Keratinocyte (primary cell): ENCODE measurements around the gene PAX2. TPM values are rescaled to one million over a fixed set of nuclear protein-coding genes. Genes with fewer than 3 reads are reported as not detected.

Experiments
- DNase-seq: peaks from one replicate; pipeline ENCODE4 v3.0.0-alpha.2; 2011; ENCODE audit warnings: low read depth, missing footprints, low spot score
- FAIRE-seq: peaks from 2 replicates; lab custom pipeline; 2011; peaks lifted over from hg19 to GRCh38; lab: Jason Lieb, UNC
- H2AFZ ChIP-seq: 2 replicates; pipeline ENCODE4 v1.6.0; 2012; ENCODE audit warnings: low read length, control low read depth, inconsistent platforms; ENCODE audit not compliant: control insufficient read depth
- H3K27ac ChIP-seq: 2 replicates; pipeline ENCODE4 v1.5.1; 2011; ENCODE audit warnings: low read length; ENCODE audit not compliant: control insufficient read depth, insufficient read depth
- H3K27me3 ChIP-seq: 3 replicates; pipeline ENCODE4 v1.6.0; 2011; ENCODE audit warnings: low read length; ENCODE audit not compliant: control insufficient read depth, insufficient read depth; ENCODE audit errors: extremely low read depth
- H3K36me3 ChIP-seq, 2 experiments: 2 replicates in 1 of 2; 3 replicates in 1 of 2; pipeline ENCODE4 v1.5.1; 2011; ENCODE audit warnings: low read length in 2 of 2, mild to moderate bottlenecking in 1 of 2; ENCODE audit not compliant: control insufficient read depth in 2 of 2, insufficient read depth in 2 of 2; ENCODE audit errors: extremely low read depth in 1 of 2
- H3K4me1 ChIP-seq: 3 replicates; pipeline ENCODE4 v1.5.1; 2011; ENCODE audit warnings: low read length; ENCODE audit not compliant: control insufficient read depth, insufficient read depth; ENCODE audit errors: extremely low read depth
- H3K4me2 ChIP-seq: 3 replicates; pipeline ENCODE4 v1.6.0; 2011; ENCODE audit warnings: low read depth, low read length; ENCODE audit not compliant: control insufficient read depth, insufficient read depth; ENCODE audit errors: extremely low read depth
- H3K4me3 ChIP-seq, 3 experiments: fragments of 200-600 bp in 1 of 3; sonication (generic) in 1 of 3; 2 replicates in 2 of 3; 3 replicates in 1 of 3; pipeline ENCODE4 v1.5.1; 2011 to 2016; ENCODE audit warnings: low read length in 3 of 3, mild to moderate bottlenecking in 3 of 3, control low read depth in 2 of 3, inconsistent platforms in 1 of 3, low read depth in 1 of 3, mixed read lengths in 1 of 3, mixed run types in 1 of 3, moderate library complexity in 1 of 3; ENCODE audit not compliant: control insufficient read depth in 2 of 3, insufficient read depth in 2 of 3; ENCODE audit errors: extremely low read depth in 1 of 3
- H3K79me2 ChIP-seq: 2 replicates; pipeline ENCODE4 v1.6.0; 2012; ENCODE audit warnings: low read length; ENCODE audit not compliant: control insufficient read depth, insufficient read depth
- H3K9ac ChIP-seq: 3 replicates; pipeline ENCODE4 v1.6.0; 2011; ENCODE audit warnings: low read length; ENCODE audit not compliant: control insufficient read depth, insufficient read depth; ENCODE audit errors: extremely low read depth
- H3K9me1 ChIP-seq: 3 replicates; pipeline ENCODE4 v1.6.0; 2011; ENCODE audit warnings: low read length; ENCODE audit not compliant: control insufficient read depth, insufficient read depth; ENCODE audit errors: extremely low read depth
- H3K9me3 ChIP-seq: 2 replicates; pipeline ENCODE4 v1.5.1; 2012; ENCODE audit warnings: low read depth, low read length; ENCODE audit not compliant: control insufficient read depth
- H4K20me1 ChIP-seq: 3 replicates; pipeline ENCODE4 v1.6.0; 2011; ENCODE audit warnings: low read length; ENCODE audit not compliant: control insufficient read depth, insufficient read depth; ENCODE audit errors: extremely low read depth
- EZH2 ChIP-seq: IDR thresholded peaks from one replicate; pipeline ENCODE4 v1.6.1; 2012; ENCODE audit warnings: inconsistent platforms, mild to moderate bottlenecking, low read length, moderate library complexity
- dilution Hi-C: fragments of 300-500 bp; cut with MboI; formaldehyde crosslinking; loops from one replicate; pipeline ENCODE4 v1.7.0; 2020; ENCODE audit warnings: low sequenced_read_pairs; ENCODE audit not compliant: extremely low pct_ligation_motif_present
- polyA plus RNA-seq, 5 experiments: library from polyadenylated mRNA; depleted of rRNA in 3 of 5; stranded (reverse) in 3 of 5; stranded (forward) in 1 of 5; unstranded in 1 of 5; fragments of >200 nt; gene quantifications; 1 replicate in 1 of 5; 2 replicates in 3 of 5; 3 replicates in 1 of 5; pipeline versions ENCODE4 v1.2.1 to v1.2.3, GENCODE V29; 2011 to 2012; ENCODE audit warnings: missing spikeins in 2 of 5, low read depth in 1 of 5, low replicate concordance in 1 of 5
- TF ChIP-seq, protein P1 (sequence below), 3 experiments: IDR thresholded peaks in 1 of 3; conservative IDR thresholded peaks in 1 of 3; optimal IDR thresholded peaks in 1 of 3; 2 replicates in 2 of 3; 3 replicates in 1 of 3; pipeline versions ENCODE3 to v1.5.1; 2011; ENCODE audit warnings: low read length in 3 of 3, mild to moderate bottlenecking in 3 of 3, moderate library complexity in 2 of 3, control low read depth in 1 of 3, inconsistent platforms in 1 of 3; ENCODE audit not compliant: insufficient read depth in 2 of 3; ENCODE audit errors: extremely low read depth in 1 of 3

PAX2 gene
- polyA plus RNA-seq, 1 donor (not counting 4 experiments of a cell fraction or from before 2014, with no cell fraction given) = not detected

DNA sequence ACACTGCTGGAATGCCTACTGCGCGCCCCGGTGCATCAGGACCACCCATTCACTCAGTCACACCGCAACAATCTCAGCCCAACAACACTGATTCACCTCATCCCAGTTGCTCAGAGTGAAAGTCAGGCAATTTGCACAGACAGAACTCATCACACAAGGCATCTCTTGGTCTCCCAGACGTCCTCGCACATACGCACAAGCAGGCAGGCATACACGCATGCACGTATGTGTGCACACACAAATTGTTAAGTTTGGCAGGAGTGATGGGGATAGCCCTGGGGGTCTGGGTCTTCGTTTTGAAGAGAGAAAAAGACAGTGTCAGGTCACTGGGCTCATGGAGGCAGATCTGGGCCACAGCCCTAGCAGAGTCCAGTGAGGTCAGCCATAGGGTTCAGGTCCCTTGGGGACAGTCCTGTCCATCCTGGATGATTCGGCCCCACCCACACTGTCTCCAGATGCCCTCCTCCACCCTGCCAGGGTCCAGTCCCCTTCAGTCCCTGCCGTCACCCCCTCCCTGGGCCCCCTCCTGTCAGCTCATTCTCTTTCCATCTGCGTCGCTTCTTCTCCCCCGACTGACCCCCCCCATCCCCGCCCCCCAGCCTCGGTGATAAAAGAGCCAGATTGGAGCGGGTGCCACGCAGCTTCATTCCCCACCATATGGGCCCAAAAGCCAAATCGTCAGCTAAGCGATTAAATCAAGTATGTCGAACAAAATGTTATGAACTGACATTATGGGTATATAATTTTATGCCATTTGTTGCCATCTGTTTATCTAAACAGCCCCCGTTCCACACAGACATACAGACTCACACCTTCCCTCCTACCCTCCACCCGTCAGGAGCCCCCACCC, 118.9 kb downstream of the PAX2 start:
- Histone ChIP-seq H3K27ac (no peak overlapping the region), H3K4me1 (no peaks in the 10 kb centered on the region), H3K9me3 (no peaks in the 10 kb centered on the region), H4K20me1 (peaks cover 2% of the 10 kb centered on the region), H3K9ac (no peak overlapping the region), H3K27me3 (peaks cover 45% of the 10 kb centered on the region), H3K4me2 (no peak overlapping the region), H3K4me3 (no peak overlapping the region), H3K79me2 (no peaks in the 10 kb centered on the region), H3K9me1 (no peaks in the 10 kb centered on the region), H2AFZ (no peak overlapping the region), H3K36me3 (no peaks in the 10 kb centered on the region)
- FAIRE-seq (no peak), DNase-seq (no peak)
- dilution Hi-C loops = no loop called here
- TF ChIP-seq EZH2 = no peak
- TF ChIP-seq, protein P1, sequence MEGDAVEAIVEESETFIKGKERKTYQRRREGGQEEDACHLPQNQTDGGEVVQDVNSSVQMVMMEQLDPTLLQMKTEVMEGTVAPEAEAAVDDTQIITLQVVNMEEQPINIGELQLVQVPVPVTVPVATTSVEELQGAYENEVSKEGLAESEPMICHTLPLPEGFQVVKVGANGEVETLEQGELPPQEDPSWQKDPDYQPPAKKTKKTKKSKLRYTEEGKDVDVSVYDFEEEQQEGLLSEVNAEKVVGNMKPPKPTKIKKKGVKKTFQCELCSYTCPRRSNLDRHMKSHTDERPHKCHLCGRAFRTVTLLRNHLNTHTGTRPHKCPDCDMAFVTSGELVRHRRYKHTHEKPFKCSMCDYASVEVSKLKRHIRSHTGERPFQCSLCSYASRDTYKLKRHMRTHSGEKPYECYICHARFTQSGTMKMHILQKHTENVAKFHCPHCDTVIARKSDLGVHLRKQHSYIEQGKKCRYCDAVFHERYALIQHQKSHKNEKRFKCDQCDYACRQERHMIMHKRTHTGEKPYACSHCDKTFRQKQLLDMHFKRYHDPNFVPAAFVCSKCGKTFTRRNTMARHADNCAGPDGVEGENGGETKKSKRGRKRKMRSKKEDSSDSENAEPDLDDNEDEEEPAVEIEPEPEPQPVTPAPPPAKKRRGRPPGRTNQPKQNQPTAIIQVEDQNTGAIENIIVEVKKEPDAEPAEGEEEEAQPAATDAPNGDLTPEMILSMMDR (optimal IDR thresholded peaks at IDR 0.05 in 1 of 3, IDR thresholded peaks at IDR 0.05 in 1 of 3, conservative IDR thresholded peaks at IDR 0.05 in 1 of 3; ENCODE audit: extremely low read depth in 1 of 3, insufficient read depth in 2 of 3, low read length in 3 of 3) = no peak

DNA sequence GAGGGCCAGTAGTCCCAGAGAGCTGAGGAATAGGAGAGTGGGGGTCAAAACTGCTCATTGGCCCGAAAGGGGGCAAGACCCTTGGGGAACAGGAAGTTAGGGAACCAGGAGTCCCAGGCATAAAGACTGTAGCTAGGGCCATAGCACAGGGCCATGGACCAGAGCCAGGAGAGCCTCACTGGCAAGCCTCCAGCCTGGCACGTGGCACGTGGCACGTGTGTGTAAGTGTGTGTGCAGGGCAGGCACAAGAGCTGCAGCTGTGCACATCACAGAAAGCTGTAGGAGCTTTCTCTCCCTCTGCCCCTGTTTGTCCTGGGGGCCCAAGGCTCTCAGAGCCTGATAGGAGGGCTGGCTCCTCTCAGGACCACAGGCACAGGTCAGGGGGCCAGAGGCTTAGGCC, 119.6 kb downstream of the PAX2 start:
- Histone ChIP-seq H3K79me2 (no peaks in the 10 kb centered on the region), H3K27me3 (peaks cover 48% of the 10 kb centered on the region)
- dilution Hi-C loops = no loop called here

More for the DNA sequence above, 119.6 kb downstream of the PAX2 start:
- TF ChIP-seq EZH2 = no peak
- TF ChIP-seq, protein P1 (optimal IDR thresholded peaks at IDR 0.05 in 1 of 3, IDR thresholded peaks at IDR 0.05 in 1 of 3, conservative IDR thresholded peaks at IDR 0.05 in 1 of 3; ENCODE audit: extremely low read depth in 1 of 3, insufficient read depth in 2 of 3, low read length in 3 of 3) = no peak
- no peaks in the 10 kb centered on the region for H3K9me3 ChIP-seq
- no peak overlapping the region for H3K4me2 ChIP-seq
- H3K27ac ChIP-seq = no peak overlapping the region
- DNase-seq = no peak
- no peaks in the 10 kb centered on the region for H3K36me3 ChIP-seq
- no peaks in the 10 kb centered on the region for H3K4me1 ChIP-seq
- no peak overlapping the region for H3K4me3 ChIP-seq
- peaks cover 3% of the 10 kb centered on the region for H4K20me1 ChIP-seq
- no peak for FAIRE-seq
- H3K9ac ChIP-seq = no peak overlapping the region
- H3K9me1 ChIP-seq = no peaks in the 10 kb centered on the region
- no peak overlapping the region for H2AFZ ChIP-seq
